RWPE2 (cell line): ENCODE results near the gene NOMO2.
"Not testable (repeated sequence)": the region's sequence is repeated elsewhere in the genome, so short reads cannot be mapped to it uniquely, and the experiment has no call there.

Experiments
- ATAC-seq: fragments of 200-7000 bp; cut with Tn5 transposase; 3 replicates; pipeline ENCODE4 v1.9.1; 2021; ENCODE audit warnings: low read depth
- DNase-seq: peaks from one replicate; pipeline ENCODE4 v3.0.0-alpha.2; 2020; ENCODE audit warnings: low spot score
- H3K27ac ChIP-seq: fragments of 450-650 bp; 2 replicates; pipeline ENCODE4 v1.5.1; 2017; ENCODE audit warnings: mild to moderate bottlenecking; ENCODE audit not compliant: poor library complexity, severe bottlenecking
- H3K27me3 ChIP-seq: fragments of 250-450 bp; sonication (Bioruptor Pico); 2 replicates; pipeline ENCODE4 v1.5.1; 2021; ENCODE audit warnings: mild to moderate bottlenecking, moderate library complexity; ENCODE audit not compliant: insufficient read depth, poor library complexity, severe bottlenecking
- H3K36me3 ChIP-seq: fragments of 250-450 bp; sonication (Bioruptor Pico); 2 replicates; pipeline ENCODE4 v1.5.1; 2020; ENCODE audit warnings: low read depth, mild to moderate bottlenecking, moderate library complexity
- H3K4me1 ChIP-seq: fragments of 250-450 bp; sonication (Bioruptor Pico); 2 replicates; pipeline ENCODE4 v1.5.1; 2021; ENCODE audit warnings: mild to moderate bottlenecking, moderate library complexity; ENCODE audit not compliant: insufficient read depth, poor library complexity, severe bottlenecking
- H3K4me3 ChIP-seq: fragments of 250-450 bp; sonication (Bioruptor Pico); 2 replicates; pipeline ENCODE4 v1.5.1; 2021; ENCODE audit warnings: mild to moderate bottlenecking, moderate library complexity; ENCODE audit not compliant: severe bottlenecking
- H3K9me3 ChIP-seq: fragments of 250-450 bp; sonication (Bioruptor Pico); 2 replicates; pipeline ENCODE4 v1.5.1; 2021; ENCODE audit warnings: mild to moderate bottlenecking, moderate library complexity; ENCODE audit not compliant: severe bottlenecking

The NOMO2 gene, protein sequence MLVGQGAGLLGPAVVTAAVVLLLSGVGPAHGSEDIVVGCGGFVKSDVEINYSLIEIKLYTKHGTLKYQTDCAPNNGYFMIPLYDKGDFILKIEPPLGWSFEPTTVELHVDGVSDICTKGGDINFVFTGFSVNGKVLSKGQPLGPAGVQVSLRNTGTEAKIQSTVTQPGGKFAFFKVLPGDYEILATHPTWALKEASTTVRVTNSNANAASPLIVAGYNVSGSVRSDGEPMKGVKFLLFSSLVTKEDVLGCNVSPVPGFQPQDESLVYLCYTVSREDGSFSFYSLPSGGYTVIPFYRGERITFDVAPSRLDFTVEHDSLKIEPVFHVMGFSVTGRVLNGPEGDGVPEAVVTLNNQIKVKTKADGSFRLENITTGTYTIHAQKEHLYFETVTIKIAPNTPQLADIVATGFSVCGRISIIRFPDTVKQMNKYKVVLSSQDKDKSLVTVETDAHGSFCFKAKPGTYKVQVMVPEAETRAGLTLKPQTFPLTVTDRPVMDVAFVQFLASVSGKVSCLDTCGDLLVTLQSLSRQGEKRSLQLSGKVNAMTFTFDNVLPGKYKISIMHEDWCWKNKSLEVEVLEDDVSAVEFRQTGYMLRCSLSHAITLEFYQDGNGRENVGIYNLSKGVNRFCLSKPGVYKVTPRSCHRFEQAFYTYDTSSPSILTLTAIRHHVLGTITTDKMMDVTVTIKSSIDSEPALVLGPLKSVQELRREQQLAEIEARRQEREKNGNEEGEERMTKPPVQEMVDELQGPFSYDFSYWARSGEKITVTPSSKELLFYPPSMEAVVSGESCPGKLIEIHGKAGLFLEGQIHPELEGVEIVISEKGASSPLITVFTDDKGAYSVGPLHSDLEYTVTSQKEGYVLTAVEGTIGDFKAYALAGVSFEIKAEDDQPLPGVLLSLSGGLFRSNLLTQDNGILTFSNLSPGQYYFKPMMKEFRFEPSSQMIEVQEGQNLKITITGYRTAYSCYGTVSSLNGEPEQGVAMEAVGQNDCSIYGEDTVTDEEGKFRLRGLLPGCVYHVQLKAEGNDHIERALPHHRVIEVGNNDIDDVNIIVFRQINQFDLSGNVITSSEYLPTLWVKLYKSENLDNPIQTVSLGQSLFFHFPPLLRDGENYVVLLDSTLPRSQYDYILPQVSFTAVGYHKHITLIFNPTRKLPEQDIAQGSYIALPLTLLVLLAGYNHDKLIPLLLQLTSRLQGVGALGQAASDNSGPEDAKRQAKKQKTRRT

DNA sequence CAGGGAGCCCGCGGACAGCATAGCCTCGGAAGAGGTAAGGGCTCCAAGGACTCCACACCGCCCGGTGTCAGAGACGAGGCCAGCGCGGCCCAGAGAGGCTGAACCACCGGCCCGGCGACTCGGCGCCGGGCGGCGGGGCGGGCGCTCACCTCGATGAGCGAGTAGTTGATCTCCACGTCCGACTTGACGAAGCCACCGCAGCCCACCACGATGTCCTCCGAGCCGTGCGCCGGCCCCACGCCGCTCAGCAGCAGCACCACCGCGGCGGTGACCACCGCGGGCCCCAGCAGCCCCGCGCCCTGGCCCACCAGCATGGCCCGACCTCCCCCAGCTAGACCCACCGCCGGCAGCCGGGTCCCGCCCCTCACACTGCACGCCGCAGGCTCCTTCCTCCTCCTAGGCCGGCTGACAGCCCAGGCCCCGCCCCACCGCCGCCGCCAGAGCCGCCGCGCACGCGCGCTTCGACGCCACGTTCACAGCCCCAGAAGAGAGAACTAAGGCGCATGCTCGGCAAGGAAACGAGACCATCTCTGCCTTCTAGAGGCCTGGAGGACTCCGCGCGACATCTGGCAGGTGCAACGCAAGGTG lies at the start of gene NOMO2:
Gene NOMO2 (minus strand): TSS at position 371 of the 588 bp plus-strand sequence. CDS start 57 bp downstream, at position 314.
- not testable (repeated sequence) for H3K4me3 ChIP-seq, H3K36me3 ChIP-seq, H3K9me3 ChIP-seq, H3K27me3 ChIP-seq, H3K4me1 ChIP-seq, H3K27ac ChIP-seq
- ATAC-seq (peak; percentile 95), DNase-seq (peak; percentile 75)

- not testable (repeated sequence) for ATAC-seq
Measured at GRCh38 chr16:18610147-18610803, 48.4 kb upstream of the NOMO2 start.

DNA sequence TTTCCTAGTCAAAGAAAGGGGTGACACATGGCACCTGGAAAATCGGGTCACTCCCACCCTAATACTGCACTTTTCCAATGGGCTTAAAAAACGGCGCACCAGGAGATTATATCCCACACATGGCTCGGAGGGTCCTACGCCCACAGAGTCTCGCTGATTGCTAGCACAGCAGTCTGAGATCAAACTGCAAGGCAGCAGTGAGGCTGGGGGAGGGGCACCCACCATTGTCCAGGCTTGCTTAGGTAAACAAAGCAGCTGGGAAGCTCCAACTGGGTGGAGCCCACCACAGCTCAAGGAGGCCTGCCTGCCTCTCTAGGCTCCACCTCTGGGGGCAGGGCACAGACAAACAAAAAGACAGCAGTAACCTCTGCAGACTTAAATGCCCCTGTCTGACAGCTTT lies 46.4 kb upstream of the NOMO2 start:
- not testable (repeated sequence) for H3K9me3 ChIP-seq, H3K4me3 ChIP-seq, H3K4me1 ChIP-seq, DNase-seq, ATAC-seq, H3K27ac ChIP-seq, H3K36me3 ChIP-seq, H3K27me3 ChIP-seq

More at GRCh38 chr16:18610147-18610803, 48.4 kb upstream of the NOMO2 start:
- not testable (repeated sequence) for H3K9me3 ChIP-seq, DNase-seq, H3K27me3 ChIP-seq, H3K4me3 ChIP-seq, H3K36me3 ChIP-seq, H3K27ac ChIP-seq, H3K4me1 ChIP-seq

DNA sequence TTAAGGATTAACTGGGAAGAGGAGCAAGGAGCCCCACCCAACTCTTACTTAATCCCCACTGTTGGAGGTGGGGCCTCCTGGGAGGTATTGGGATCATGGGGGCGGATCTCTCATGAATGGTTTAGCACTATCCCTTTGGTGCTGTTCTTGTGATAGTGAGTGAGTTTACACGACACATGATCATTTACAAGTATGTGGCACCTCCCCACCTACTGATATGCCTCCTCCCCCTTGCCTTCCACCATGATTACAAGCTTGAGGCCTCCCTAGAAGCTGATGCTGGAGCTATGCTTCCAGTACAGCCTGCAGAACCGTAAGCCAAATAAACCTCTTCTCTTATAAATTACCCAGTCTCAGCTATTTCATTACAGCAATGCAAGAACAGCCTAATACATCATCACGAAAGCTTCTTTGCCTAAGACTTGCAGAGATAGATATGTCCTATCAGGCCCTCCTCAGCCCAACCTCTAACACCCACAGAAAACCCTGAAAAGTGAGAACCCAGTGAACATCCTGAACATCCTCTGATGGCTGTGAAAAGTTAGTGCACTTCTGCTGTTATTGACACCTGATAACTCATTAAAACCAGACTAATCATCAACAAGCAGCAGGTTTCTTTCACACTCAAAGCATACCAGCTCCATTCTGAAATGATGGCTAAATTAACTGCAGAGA lies 41.8 kb upstream of the NOMO2 start:
- H3K36me3 ChIP-seq, ATAC-seq: not testable (repeated sequence)

GRCh38 chr16:18598582-18598981 lies 36.7 kb upstream of the NOMO2 start:
- DNase-seq, H3K9me3 ChIP-seq, H3K36me3 ChIP-seq, ATAC-seq, H3K4me1 ChIP-seq, H3K27me3 ChIP-seq, H3K4me3 ChIP-seq, H3K27ac ChIP-seq: not testable (repeated sequence)

More for the DNA sequence above, 41.8 kb upstream of the NOMO2 start:
- not testable (repeated sequence) for H3K4me3 ChIP-seq, DNase-seq, H3K27me3 ChIP-seq, H3K9me3 ChIP-seq, H3K27ac ChIP-seq, H3K4me1 ChIP-seq

DNA sequence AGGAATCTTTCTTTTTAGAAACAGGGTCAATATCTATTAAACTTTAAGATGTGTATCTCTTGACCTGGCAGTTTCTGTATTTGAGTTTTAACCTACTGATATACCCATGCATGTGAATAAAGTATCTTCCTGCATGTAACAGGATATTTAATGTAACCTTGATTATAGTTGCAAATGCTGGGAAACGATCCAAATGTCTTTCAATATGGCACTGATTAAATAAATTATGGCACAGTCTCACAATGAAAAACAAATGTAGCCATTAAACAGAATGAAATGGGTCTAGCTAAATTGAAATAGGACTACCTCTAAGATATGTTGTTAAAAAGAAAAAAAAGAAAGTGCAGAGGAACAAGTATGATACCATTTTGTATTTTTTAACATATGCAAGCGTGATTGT lies 35.8 kb upstream of the NOMO2 start:
- H3K4me1 ChIP-seq, DNase-seq, H3K36me3 ChIP-seq, ATAC-seq, H3K9me3 ChIP-seq, H3K4me3 ChIP-seq, H3K27ac ChIP-seq, H3K27me3 ChIP-seq: not testable (repeated sequence)

- not testable (repeated sequence) for H3K9me3 ChIP-seq, H3K4me1 ChIP-seq, H3K4me3 ChIP-seq, DNase-seq, H3K27ac ChIP-seq, H3K36me3 ChIP-seq, ATAC-seq, H3K27me3 ChIP-seq
Measured at GRCh38 chr16:18597319-18597718, 35.4 kb upstream of the NOMO2 start.

- H3K4me1 ChIP-seq, H3K9me3 ChIP-seq, H3K4me3 ChIP-seq, H3K36me3 ChIP-seq, ATAC-seq, H3K27me3 ChIP-seq, H3K27ac ChIP-seq, DNase-seq: not testable (repeated sequence)
Measured at GRCh38 chr16:18595796-18596195, 33.9 kb upstream of the NOMO2 start.

GRCh38 chr16:18594880-18595279 lies 33.0 kb upstream of the NOMO2 start:
- DNase-seq, H3K27me3 ChIP-seq, H3K9me3 ChIP-seq, H3K4me1 ChIP-seq, H3K36me3 ChIP-seq, H3K4me3 ChIP-seq, H3K27ac ChIP-seq: not testable (repeated sequence)
- peak; percentile 58; the same call in 2 of the 3 replicates for ATAC-seq

- DNase-seq, H3K27ac ChIP-seq, H3K4me1 ChIP-seq, H3K27me3 ChIP-seq, H3K4me3 ChIP-seq, H3K9me3 ChIP-seq, H3K36me3 ChIP-seq: not testable (repeated sequence)
- peak; percentile 29; the same call in 1 of the 3 replicates for ATAC-seq
Measured at GRCh38 chr16:18593904-18594303, 32.0 kb upstream of the NOMO2 start.
